Mucosa of gallbladder (tissue), 1 donor: ENCODE results near the gene TRAF5. TPM values are rescaled to one million over a fixed set of nuclear protein-coding genes. Genes with fewer than 3 reads are reported as not detected.
"Not testable (repeated sequence)": the region's sequence is repeated elsewhere in the genome, so short reads cannot be mapped to it uniquely, and the experiment has no call there.

Source experiments
- DNase-seq: peaks from one replicate; pipeline ENCODE4 v3.0.0-alpha.2; 2020; ENCODE audit warnings: low spot score
- total RNA-seq: library from RNA; stranded (reverse); gene quantifications from one replicate; pipeline ENCODE4 v1.2.1, GENCODE V29; 2021
- donor health status: DM: no; HTN: no; CAD: no.

The TRAF5 gene, protein sequence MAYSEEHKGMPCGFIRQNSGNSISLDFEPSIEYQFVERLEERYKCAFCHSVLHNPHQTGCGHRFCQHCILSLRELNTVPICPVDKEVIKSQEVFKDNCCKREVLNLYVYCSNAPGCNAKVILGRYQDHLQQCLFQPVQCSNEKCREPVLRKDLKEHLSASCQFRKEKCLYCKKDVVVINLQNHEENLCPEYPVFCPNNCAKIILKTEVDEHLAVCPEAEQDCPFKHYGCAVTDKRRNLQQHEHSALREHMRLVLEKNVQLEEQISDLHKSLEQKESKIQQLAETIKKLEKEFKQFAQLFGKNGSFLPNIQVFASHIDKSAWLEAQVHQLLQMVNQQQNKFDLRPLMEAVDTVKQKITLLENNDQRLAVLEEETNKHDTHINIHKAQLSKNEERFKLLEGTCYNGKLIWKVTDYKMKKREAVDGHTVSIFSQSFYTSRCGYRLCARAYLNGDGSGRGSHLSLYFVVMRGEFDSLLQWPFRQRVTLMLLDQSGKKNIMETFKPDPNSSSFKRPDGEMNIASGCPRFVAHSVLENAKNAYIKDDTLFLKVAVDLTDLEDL
- 18.5 TPM for total RNA-seq

GRCh38 chr1:211326528-211327345 lies at the start of gene TRAF5:
Gene TRAF5 (plus strand): TSS chr1:211326833. CDS start chr1:211353240, 26,407 bp downstream.
- peak; percentile 40 for DNase-seq

DNA sequence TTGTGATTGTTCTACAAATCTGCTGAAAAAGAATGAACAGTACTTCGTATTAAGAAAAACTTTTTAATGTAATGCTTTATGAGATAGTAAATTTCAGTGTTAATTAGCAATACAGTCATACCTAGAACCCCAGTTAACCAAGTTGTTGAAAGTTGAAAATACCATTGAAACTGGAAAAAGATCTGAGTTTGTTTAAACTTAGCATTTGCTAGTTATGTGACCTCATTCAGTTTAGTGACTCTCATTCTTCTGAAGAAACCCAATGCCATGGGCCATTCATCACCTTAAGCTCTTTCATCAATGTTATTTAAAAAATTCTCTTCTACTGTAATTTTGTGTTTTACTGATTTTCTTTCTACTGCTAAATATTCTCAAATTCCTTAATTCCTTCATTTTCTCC lies 47.3 kb upstream of the TRAF5 start:
- no peak for DNase-seq

- DNase-seq: no peak
These were observed 45.7 kb upstream of the TRAF5 start for GRCh38 chr1:211280910-211281309.

DNA sequence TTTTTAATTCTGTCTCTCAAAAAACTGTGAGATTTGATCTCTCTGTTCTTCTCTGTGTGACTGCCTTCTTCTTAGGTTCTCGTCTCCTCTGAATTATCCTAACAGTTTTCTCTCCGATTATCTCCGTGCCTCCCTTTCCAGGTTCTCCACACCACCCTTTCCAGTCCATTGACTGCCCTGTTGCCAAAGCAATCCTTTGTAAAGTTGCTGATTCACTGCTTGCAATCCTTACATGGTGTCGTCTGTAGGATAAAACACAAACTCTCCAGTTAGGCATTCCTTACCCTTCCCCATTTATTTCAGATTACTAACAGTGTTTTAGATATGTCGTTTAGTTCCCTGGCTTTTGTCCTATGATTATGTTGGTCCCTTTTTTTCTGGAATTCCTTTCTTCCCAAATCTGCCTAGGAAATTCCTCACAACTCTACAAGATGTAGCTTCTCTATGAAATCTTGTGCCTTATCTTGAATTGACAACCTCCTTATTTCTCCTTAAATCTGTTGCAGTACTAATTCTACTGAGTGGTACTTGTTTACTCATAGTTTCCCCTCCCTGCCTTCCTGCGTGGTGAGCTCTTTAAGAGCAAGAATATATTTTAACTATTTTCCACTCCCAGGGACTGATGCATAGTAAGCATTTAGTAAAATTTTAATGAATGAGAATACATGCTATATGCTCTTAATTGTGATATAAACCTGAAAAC lies 45.2 kb upstream of the TRAF5 start:
- no peak for DNase-seq

DNA sequence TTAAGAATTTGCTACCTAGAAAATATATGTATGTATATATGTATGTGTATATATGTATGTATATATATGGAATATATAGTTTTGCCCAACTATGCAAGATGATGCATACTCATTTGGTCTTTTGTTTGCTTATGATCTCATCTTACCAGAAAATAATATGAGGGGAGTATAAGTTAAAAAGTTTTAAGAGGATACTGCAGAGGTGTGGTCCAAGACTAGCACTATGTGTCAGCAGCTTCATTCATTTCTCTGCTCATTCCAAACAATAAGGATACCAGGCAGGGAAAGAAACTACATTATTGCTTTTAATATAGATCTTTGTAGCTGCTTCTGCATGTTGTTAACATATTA lies 44.6 kb upstream of the TRAF5 start:
- DNase-seq: no peak

DNA sequence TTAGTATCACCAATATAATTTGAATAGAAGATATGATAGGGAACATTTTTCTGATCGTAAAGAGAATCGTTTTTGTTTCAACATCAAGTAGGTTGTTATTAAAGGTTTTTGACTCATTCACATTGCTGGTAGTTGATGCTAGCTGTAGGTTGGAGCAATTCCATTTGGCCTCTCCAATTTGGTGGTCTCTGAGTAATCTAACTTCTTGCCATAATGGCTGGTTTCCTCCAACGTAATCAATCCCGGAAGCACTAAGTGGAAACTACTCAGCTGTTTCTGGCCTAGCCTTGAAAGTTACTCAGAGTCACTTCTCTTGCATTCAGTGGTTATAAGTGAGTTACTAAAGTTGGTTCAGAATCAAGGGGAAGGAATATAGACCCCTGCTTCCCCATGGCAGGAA lies 41.4 kb upstream of the TRAF5 start:
- DNase-seq: no peak

DNA sequence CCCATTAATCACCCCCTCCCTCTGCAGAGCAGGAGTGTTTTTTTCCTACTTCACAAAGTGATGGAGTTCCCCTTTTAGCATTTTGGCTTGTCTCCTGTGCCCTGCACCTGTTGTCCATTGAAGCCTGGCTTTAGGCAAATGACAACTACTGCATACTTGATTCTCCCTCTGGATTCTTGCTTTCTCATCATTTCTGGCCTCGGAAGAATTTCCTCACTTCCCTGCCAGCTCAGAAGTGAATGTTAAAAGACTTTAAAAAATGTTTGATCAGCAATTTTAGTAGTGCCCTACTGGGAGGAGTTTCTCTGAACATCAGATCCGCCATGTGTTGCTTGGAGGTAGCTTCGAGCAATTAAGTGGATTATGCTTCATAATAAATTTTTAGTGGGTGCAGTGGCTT lies 39.4 kb upstream of the TRAF5 start:
- no peak for DNase-seq

GRCh38 chr1:211292411-211292810 lies 34.2 kb upstream of the TRAF5 start:
- DNase-seq: no peak

GRCh38 chr1:211296396-211296795 lies 30.2 kb upstream of the TRAF5 start:
- no peak for DNase-seq

DNA sequence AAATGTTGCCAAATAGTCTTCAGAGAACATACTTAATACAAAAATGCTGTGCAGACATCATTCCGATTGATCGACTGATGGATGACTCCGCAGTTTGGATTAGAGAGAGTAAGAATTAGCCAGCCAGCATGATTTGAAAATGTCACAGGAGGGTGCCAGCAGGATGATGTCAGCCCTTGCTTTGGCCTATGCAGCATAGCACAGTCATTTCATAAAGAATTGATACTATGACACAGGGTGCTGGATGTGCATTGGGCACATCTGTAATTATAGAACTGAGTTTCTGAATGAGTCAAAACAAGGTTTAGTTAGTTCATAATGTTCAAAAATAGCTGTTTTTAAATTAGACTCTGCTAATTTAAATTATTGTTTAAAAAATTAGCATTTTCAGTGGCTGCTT lies 21.6 kb upstream of the TRAF5 start:
- no peak for DNase-seq

DNA sequence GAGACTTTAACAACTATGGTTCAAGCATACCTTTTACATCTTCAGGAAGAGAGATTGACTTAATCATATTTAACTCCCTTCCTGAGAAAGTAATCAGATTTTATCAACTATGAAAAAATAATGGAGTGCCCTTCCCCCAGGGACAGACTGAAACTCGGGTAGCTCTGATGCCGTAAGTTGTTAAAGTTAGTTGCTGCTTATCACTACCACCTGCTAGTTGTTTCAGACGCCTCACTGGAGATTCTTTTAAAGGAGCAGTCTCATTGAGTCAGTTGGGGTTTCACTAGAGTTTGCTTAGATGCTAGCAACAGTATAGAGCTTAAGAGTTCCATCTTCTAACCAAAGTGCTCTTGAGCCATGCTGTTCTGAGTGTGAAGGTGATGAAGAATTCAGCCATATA lies 17.0 kb upstream of the TRAF5 start:
- DNase-seq: no peak

DNA sequence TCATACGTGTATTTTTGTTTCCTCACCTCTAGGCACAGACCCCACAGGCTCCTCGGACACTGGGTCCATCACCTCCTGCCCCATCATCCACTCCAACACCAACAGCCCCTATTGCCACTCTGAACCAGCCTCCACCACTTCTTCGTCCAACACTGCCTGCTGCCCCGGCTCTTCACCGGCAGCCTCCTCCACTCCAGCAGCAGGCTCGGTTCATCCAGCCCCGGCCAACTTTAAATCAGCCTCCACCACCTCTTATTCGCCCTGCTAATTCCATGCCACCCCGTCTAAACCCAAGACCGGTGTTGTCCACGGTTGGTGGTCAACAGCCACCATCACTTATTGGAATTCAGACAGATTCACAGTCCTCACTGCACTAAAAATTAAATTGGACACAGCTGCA lies 13.2 kb upstream of the TRAF5 start:
- DNase-seq: no peak

- DNase-seq: no peak
These were observed 7.9 kb upstream of the TRAF5 start for GRCh38 chr1:211318576-211319280.

DNA sequence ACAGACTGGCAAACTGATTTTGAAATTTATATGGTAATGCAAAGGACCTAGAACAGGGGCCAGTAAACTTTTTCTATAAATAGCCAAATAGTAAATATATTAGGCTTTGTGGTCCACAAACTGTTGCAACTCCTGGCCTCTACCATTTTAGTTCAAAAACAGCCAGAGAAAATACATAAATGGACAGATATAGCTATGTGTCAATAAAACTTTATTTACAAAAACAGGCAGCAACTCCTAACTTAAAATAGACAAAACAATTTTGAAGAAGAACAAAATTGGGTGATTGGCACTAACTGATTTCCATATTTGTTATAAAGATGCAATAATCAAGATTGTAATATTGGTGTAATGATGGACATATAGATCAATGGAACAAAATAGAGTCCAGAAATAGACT lies 6.7 kb upstream of the TRAF5 start:
- no peak for DNase-seq

GRCh38 chr1:211320980-211321379 lies 5.7 kb upstream of the TRAF5 start:
- no peak for DNase-seq

GRCh38 chr1:211321646-211322045 lies 5.0 kb upstream of the TRAF5 start:
- DNase-seq: not testable (repeated sequence)

GRCh38 chr1:211323156-211324063 lies 3.2 kb upstream of the TRAF5 start:
- DNase-seq: peak; percentile 72

DNA sequence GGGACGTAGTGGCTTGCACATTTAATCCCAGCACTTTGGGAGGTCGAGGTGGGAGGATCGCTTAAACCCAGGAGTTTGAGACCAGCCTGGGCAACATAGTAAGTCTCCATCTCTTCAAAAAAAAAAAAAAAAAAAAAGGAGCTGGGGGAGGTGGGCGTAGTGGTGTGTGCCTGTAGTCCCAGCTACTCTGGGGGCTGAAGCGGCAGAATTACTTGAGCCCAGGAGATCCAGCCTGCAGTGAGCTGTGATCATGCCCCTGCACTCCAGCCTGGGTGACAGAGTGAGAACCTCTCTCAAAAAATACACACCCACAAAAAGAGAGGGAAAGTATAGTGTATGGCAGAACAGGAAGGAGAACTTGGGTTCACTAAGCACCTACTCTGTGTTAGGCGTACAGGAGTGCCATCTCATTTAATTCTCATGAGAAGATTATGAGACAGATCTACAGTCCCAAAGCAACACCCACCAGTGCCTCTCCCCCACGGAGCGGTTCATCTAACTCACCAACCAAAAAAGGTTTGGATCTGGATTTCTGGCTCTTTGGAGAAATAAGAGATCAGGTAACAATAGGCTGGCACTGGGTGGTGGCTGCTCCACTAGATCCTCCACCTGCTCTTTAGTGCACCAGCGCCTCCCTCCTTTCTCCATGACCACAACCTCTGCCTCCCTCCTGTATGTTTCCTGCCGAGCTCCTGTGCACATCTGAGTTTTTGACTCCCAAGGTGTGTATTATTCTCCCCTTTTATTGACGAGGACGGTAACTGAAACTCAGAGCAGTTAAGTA lies 1.4 kb upstream of the TRAF5 start:
- no peak for DNase-seq

- DNase-seq: no peak
These were observed 499 bp upstream of the TRAF5 start for GRCh38 chr1:211326140-211326527.
